HG03064 (cell line): ENCODE data around the gene KCNMA1.

Experiments used
- ATAC-seq: cut with Tn5 transposase; IDR thresholded peaks from one replicate; pipeline ENCODE4 v1.9.1; 2021; ENCODE audit warnings: low read depth; ENCODE audit not compliant: unreplicated experiment

KCNMA1 gene

DNA sequence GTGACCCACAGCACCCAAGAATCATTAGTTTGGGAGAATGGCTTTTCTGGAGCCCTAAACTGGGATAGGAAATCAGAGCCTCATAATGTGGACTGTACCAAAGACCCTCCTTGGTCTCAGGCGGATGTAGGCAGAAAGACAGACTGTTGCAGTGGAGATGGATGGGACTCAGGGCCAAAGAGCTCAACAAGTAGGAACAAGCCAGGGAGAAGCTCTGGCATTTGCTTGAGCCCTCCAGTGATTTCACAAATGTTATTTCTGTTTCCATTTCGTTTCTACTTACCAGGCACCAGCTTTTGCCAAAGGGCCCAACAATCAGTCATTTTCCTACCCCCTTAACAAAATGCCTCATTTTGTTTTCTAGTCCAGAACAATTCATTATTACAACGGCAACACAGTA is 762.7 kb downstream of the KCNMA1 start:
- no peak for ATAC-seq

- no peak for ATAC-seq
Measured at GRCh38 chr10:76874176-76874575, 763.4 kb downstream of the KCNMA1 start.

DNA sequence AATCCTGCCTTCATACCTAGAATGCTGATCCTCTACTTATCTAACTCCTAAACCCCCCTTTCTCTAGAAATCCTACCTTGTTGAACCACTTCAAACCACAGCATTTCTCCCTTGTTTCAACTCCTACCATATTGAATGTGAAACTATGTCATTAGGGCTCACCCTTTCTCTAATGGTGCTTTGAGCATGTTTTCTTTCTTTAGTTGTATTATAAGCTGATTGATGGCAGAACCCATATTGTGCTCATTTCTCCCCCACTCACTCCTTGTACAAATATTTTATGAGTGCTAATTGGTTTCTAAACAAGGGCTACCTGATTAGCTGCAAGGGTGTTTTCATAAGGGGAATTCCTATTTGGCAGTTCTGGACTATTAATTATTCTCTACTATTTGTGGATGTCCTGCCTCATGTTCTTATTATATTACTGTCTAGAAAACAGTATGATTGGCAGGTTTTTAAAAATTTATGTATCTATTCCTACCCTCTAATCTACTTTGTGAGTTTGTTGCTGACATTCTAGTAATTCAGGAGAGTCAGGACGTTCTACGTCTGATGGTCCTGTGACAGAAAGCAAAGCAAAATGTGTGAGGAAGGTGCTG is 765.8 kb downstream of the KCNMA1 start:
- no peak for ATAC-seq

DNA sequence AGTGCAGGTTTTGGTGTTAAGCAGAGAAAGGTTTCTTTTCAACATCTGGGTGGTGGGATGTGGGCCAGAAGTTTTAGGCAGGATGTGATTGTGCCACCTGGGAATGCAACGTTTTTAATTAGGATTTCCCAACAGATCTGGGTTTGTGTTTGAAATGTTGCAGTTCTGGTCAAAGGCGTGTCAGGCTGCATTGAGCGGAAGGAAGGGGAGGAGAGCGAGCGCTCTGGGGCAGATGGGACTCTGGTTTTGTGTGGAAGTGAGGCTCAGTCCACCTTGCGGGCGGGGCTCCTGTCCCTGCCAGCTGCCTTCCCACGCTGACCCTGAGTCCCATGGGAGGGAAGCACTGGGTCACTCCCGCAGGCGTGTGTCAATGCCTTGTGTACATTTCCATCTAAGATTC is 767.7 kb downstream of the KCNMA1 start:
- ATAC-seq, result no peak

- no peak for ATAC-seq
Measured at GRCh38 chr10:76868098-76868977, 769.3 kb downstream of the KCNMA1 start.

GRCh38 chr10:76866841-76867586 is 770.6 kb downstream of the KCNMA1 start:
- ATAC-seq, result no peak

GRCh38 chr10:76864922-76865321 is 772.7 kb downstream of the KCNMA1 start:
- no peak for ATAC-seq

- ATAC-seq, result no peak
Measured at GRCh38 chr10:76858721-76859120, 778.9 kb downstream of the KCNMA1 start.

DNA sequence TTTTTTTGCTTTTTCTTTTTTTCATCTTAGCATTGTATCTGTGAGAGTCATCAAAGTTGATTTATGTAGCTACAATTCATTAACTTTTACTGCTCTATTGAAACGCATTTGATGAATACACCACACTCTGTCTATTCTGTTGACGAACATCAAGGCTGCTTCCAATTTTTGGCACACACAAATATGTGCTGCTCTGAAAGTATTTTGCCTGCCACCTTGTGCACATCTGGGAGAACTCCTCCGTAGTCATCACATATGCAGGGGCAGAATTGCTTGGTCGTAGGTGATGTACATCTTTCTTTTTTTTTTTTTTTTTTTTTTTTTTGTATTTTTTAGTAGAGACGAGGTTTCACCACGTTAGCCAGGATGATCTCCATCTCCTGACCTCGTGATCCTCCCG is 796.8 kb downstream of the KCNMA1 start:
- no peak for ATAC-seq

DNA sequence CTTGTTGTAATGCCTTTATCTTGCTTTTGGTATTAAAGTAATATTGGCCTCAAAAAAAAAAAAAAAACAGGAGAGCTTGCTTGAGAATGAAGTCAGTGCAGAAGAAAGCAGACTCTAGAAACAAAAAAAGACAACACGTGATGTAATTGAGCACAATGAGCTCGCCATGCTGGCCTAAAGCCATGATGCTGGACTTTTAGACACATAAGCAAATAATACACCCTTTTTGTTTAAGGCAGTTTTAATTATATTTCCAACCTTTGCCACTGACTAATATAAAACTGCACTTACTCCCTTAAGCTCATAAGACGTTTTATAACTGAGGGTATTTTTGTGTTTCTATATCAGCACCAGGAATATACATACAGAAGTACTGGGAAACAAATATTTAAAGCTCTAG is 798.3 kb downstream of the KCNMA1 start:
- no peak for ATAC-seq

DNA sequence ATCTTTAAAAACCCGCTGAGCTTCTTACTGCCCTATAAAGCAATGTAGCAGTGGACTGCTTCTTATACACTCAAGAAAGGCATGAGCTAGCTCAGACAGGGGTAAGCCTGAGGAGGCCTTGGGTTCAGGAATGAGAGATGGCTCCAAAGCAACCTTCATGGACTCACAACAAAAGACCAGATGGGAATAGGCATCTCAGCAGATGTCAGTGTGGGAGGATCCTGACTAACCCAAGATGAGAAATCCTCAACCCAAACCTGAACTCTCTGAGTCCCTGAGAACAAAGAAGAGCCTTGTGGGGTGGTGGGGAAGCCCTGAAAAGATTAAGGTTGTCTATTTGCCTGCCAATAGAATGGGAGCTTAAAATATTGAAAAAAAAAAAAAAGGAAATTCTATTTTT is 807.4 kb downstream of the KCNMA1 start:
- ATAC-seq, result no peak

- no peak for ATAC-seq
Measured at GRCh38 chr10:76829724-76830123, 807.9 kb downstream of the KCNMA1 start.
